ENCODE data around the gene KIAA1958.

GRCh38 chr9:112659906-112660305 is 173.3 kb downstream of the KIAA1958 start:
- TF ChIP-seq, protein P1, sequence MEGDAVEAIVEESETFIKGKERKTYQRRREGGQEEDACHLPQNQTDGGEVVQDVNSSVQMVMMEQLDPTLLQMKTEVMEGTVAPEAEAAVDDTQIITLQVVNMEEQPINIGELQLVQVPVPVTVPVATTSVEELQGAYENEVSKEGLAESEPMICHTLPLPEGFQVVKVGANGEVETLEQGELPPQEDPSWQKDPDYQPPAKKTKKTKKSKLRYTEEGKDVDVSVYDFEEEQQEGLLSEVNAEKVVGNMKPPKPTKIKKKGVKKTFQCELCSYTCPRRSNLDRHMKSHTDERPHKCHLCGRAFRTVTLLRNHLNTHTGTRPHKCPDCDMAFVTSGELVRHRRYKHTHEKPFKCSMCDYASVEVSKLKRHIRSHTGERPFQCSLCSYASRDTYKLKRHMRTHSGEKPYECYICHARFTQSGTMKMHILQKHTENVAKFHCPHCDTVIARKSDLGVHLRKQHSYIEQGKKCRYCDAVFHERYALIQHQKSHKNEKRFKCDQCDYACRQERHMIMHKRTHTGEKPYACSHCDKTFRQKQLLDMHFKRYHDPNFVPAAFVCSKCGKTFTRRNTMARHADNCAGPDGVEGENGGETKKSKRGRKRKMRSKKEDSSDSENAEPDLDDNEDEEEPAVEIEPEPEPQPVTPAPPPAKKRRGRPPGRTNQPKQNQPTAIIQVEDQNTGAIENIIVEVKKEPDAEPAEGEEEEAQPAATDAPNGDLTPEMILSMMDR (conservative IDR thresholded peaks at IDR 0.05; ENCODE audit: low read depth in 2 of 2), result no peak
- TF ChIP-seq CREB1 (CRISPR knock-in tag; IDR thresholded peaks at IDR 0.05; ENCODE audit: low read depth) (no peak), POLR2AphosphoS5 (IDR thresholded peaks at IDR 0.05; ENCODE audit: low read depth) (no peak), EZH2 (IDR thresholded peaks at IDR 0.05; ENCODE audit: low read depth, unreplicated experiment) (no peak), JUNB (IDR thresholded peaks at IDR 0.05; ENCODE audit: unreplicated experiment) (no peak), REST (IDR thresholded peaks at IDR 0.05; ENCODE audit: unreplicated experiment) (no peak), ZNF331 (CRISPR knock-in tag; IDR thresholded peaks at IDR 0.05; ENCODE audit: low read depth) (no peak), EZH2phosphoT487 (IDR thresholded peaks at IDR 0.05; ENCODE audit: unreplicated experiment) (no peak), ZNF114 (CRISPR knock-in tag; IDR thresholded peaks at IDR 0.05) (no peak)
- TF ChIP-seq, protein P2, sequence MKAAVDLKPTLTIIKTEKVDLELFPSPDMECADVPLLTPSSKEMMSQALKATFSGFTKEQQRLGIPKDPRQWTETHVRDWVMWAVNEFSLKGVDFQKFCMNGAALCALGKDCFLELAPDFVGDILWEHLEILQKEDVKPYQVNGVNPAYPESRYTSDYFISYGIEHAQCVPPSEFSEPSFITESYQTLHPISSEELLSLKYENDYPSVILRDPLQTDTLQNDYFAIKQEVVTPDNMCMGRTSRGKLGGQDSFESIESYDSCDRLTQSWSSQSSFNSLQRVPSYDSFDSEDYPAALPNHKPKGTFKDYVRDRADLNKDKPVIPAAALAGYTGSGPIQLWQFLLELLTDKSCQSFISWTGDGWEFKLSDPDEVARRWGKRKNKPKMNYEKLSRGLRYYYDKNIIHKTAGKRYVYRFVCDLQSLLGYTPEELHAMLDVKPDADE (IDR thresholded peaks at IDR 0.05), result no peak
